HepG2 (cell line): ENCODE results near the gene EXOC1. TPM values are rescaled to one million over a fixed set of nuclear protein-coding genes. Genes with fewer than 3 reads are reported as not detected.

Source experiments
- AGO1 ChIP-seq: fragments of 200-400 bp; formaldehyde crosslinking; IDR thresholded peaks from 2 replicates; pipeline ENCODE4 v1.6.1; 2017; ENCODE audit warnings: mild to moderate bottlenecking, low read depth, low read length, moderate library complexity; ENCODE audit not compliant: poor library complexity, severe bottlenecking
- CBX1 ChIP-seq: IDR thresholded peaks from one replicate; pipeline ENCODE4 v1.6.1; 2016; ENCODE audit warnings: antibody characterized with exemption, low read depth
- FOXK1 ChIP-seq: sonication (generic); formaldehyde crosslinking; IDR thresholded peaks from 2 replicates; pipeline ENCODE4 v1.4.0; 2020; ENCODE audit warnings: low read depth, missing genetic modification reagents, borderline replicate concordance
- GABPB1 ChIP-seq: IDR thresholded peaks from 2 replicates; pipeline ENCODE4 v1.6.1; 2016; ENCODE audit warnings: mild to moderate bottlenecking, missing genetic modification reagents, moderate library complexity, missing compliant biosample characterization
- HNRNPLL ChIP-seq: fragments of 200-400 bp; formaldehyde crosslinking; IDR thresholded peaks from 2 replicates; pipeline ENCODE4 v1.6.1; 2017; ENCODE audit warnings: mild to moderate bottlenecking, low read depth, low read length; ENCODE audit not compliant: poor library complexity, severe bottlenecking
- REL ChIP-seq: sonication (generic); formaldehyde crosslinking; conservative IDR thresholded peaks from 2 replicates; pipeline ENCODE4 v1.8.0; 2022; ENCODE audit warnings: mild to moderate bottlenecking, missing genetic modification reagents, moderate library complexity
- SP1 ChIP-seq, 2 experiments: fragments of 450-650 bp in 1 of 2; sonication (generic) in 1 of 2; formaldehyde crosslinking in 1 of 2; IDR thresholded peaks; 2 replicates each; pipeline versions ENCODE4 v1.4.0 to v1.6.1; 2016 to 2020; ENCODE audit warnings: missing genetic modification reagents in 1 of 2
- SRSF9 ChIP-seq: fragments of 200-400 bp; formaldehyde crosslinking; IDR thresholded peaks from 2 replicates; pipeline ENCODE4 v1.6.1; 2018; ENCODE audit warnings: borderline replicate concordance, mild to moderate bottlenecking, low read depth, low read length; ENCODE audit not compliant: insufficient read depth, poor library complexity, severe bottlenecking
- TAF1 ChIP-seq: sonication (generic); formaldehyde crosslinking; IDR thresholded peaks from 2 replicates; pipeline ENCODE4 v1.4.0; 2020; ENCODE audit warnings: missing genetic modification reagents
- TAF15 ChIP-seq: fragments of 200-400 bp; formaldehyde crosslinking; IDR thresholded peaks from one replicate; pipeline ENCODE4 v1.6.1; 2018; ENCODE audit warnings: mild to moderate bottlenecking, low read depth, low read length; ENCODE audit not compliant: poor library complexity, severe bottlenecking
- ZEB1 ChIP-seq: IDR thresholded peaks from 2 replicates; pipeline ENCODE4 v1.6.1; 2012; ENCODE audit warnings: mild to moderate bottlenecking, low read depth, inconsistent platforms; ENCODE audit not compliant: insufficient replicate concordance
- ZFP36L2 ChIP-seq: sonication (generic); formaldehyde crosslinking; IDR thresholded peaks from 2 replicates; pipeline ENCODE4 v1.4.0; 2020; ENCODE audit warnings: missing genetic modification reagents
- ZNF263 ChIP-seq: sonication (generic); formaldehyde crosslinking; IDR thresholded peaks from 2 replicates; pipeline ENCODE4 v1.4.0; 2020; ENCODE audit warnings: missing genetic modification reagents
- ZNF3 ChIP-seq: IDR thresholded peaks from 2 replicates; pipeline ENCODE4 v1.7.0; 2017; ENCODE audit warnings: inconsistent platforms
- ZNF660 ChIP-seq: sonication (generic); formaldehyde crosslinking; IDR thresholded peaks from 2 replicates; pipeline ENCODE4 v1.5.1; 2020; ENCODE audit warnings: mild to moderate bottlenecking, low read depth, missing genetic modification reagents, borderline replicate concordance
- ZNF674 ChIP-seq: sonication (generic); formaldehyde crosslinking; IDR thresholded peaks from 2 replicates; pipeline ENCODE4 v1.5.0; 2020; ENCODE audit warnings: low read depth, mild to moderate bottlenecking, missing genetic modification reagents
- ZNF678 ChIP-seq: sonication (generic); formaldehyde crosslinking; IDR thresholded peaks from 2 replicates; pipeline ENCODE4 v1.4.0; 2020; ENCODE audit warnings: mild to moderate bottlenecking, missing genetic modification reagents
- ZNF772 ChIP-seq: sonication (generic); formaldehyde crosslinking; IDR thresholded peaks from 2 replicates; pipeline ENCODE4 v1.5.0; 2020; ENCODE audit warnings: mild to moderate bottlenecking, missing genetic modification reagents
- polyA plus RNA-seq, 8 experiments: library from polyadenylated mRNA; depleted of rRNA in 3 of 8; stranded (reverse) in 7 of 8; unstranded in 1 of 8; fragments of >200 nt; fragmentation: Illumina TruSeq in 4 of 8; extraction: Trizol in 4 of 8; gene quantifications; 2 replicates each; pipeline versions ENCODE4 v1.2.1 to v1.2.3, GENCODE V29; 2011 to 2016; ENCODE audit warnings: low read depth in 4 of 8, missing spikeins in 1 of 8, mixed read lengths in 1 of 8; ENCODE audit not compliant: insufficient read depth in 1 of 8
- total RNA-seq, 5 experiments: library from RNA; depleted of rRNA; stranded (reverse); fragments of >200 nt; fragmentation: Illumina TruSeq; extraction: Trizol; gene quantifications; 2 replicates each; pipeline ENCODE4 v1.2.3, GENCODE V29; 2016; ENCODE audit warnings: low read depth in 1 of 5
- TF ChIP-seq, protein P1 (sequence below), 2 experiments: sonication (generic) in 1 of 2; formaldehyde crosslinking in 1 of 2; IDR thresholded peaks; 2 replicates each; pipeline versions ENCODE4 v1.6.1 to v1.9.0; 2014 to 2022; ENCODE audit warnings: antibody characterized with exemption in 1 of 2, borderline replicate concordance in 1 of 2, inconsistent platforms in 1 of 2, low read depth in 1 of 2, missing genetic modification reagents in 1 of 2
- TF ChIP-seq, protein P2 (sequence below): sonication (generic); formaldehyde crosslinking; IDR thresholded peaks from 2 replicates; pipeline ENCODE4 v1.9.0; 2021; ENCODE audit warnings: missing genetic modification reagents, borderline replicate concordance

EXOC1 gene
- total and polyA plus RNA-seq, 2 of the 13 experiments (the other 11 are each of a cell fraction or from before 2014, with no cell fraction given): 9.1 to 18.4 TPM

DNA sequence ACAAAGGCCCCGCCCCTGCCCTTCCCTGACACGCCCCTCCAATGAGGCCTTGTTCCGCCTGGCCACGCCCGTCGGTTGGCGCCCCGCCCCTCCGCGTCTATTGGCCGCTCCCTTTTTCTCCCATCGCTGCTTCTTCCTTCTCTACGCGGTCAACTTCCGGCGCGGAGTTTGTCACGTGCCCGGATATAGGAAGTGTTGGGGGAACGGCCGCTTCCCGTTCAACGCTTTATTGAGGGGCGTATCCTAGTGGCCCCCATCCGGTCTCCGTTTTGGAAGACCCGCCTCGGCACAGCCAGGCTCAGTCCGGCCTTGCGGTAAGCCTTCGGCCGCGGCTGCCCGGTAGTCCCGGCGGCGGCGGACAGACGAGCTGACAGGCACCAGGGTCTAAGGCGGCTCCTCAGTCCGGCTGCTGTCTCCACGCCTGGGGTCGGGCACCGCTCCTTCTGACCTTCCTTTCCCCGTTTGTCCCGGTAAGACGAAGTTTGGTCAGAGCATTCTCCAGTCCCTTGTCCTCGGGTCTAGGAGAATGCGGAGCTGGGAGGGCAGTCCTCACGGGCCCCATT lies at the start of gene EXOC1 (continued):
- TF ChIP-seq ZNF263 (CRISPR knock-in tag): peak; percentile 38; the same call in 1 of the 2 replicates
- no peak for TF ChIP-seq REL (CRISPR knock-in tag)
- TF ChIP-seq ZNF3 (CRISPR knock-in tag): no peak
- TF ChIP-seq TAF1 (CRISPR knock-in tag): peak; percentile 78
- peak; percentile 98 for TF ChIP-seq GABPB1 (CRISPR knock-in tag)
- no peak for TF ChIP-seq ZFP36L2
- TF ChIP-seq, protein P1, sequence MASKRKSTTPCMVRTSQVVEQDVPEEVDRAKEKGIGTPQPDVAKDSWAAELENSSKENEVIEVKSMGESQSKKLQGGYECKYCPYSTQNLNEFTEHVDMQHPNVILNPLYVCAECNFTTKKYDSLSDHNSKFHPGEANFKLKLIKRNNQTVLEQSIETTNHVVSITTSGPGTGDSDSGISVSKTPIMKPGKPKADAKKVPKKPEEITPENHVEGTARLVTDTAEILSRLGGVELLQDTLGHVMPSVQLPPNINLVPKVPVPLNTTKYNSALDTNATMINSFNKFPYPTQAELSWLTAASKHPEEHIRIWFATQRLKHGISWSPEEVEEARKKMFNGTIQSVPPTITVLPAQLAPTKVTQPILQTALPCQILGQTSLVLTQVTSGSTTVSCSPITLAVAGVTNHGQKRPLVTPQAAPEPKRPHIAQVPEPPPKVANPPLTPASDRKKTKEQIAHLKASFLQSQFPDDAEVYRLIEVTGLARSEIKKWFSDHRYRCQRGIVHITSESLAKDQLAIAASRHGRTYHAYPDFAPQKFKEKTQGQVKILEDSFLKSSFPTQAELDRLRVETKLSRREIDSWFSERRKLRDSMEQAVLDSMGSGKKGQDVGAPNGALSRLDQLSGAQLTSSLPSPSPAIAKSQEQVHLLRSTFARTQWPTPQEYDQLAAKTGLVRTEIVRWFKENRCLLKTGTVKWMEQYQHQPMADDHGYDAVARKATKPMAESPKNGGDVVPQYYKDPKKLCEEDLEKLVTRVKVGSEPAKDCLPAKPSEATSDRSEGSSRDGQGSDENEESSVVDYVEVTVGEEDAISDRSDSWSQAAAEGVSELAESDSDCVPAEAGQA (IDR thresholded peaks at IDR 0.05; ENCODE audit: low read depth): peak; percentile 36; the same call in 1 of the 2 replicates
- TF ChIP-seq, protein P1 (CRISPR knock-in tag; IDR thresholded peaks at IDR 0.05; ENCODE audit: borderline replicate concordance): no peak
- TF ChIP-seq FOXK1 (CRISPR knock-in tag): peak; percentile 77; the same call in 1 of the 2 replicates
- no peak for TF ChIP-seq AGO1
- TF ChIP-seq ZNF660 (CRISPR knock-in tag): no peak
- TF ChIP-seq, protein P2, sequence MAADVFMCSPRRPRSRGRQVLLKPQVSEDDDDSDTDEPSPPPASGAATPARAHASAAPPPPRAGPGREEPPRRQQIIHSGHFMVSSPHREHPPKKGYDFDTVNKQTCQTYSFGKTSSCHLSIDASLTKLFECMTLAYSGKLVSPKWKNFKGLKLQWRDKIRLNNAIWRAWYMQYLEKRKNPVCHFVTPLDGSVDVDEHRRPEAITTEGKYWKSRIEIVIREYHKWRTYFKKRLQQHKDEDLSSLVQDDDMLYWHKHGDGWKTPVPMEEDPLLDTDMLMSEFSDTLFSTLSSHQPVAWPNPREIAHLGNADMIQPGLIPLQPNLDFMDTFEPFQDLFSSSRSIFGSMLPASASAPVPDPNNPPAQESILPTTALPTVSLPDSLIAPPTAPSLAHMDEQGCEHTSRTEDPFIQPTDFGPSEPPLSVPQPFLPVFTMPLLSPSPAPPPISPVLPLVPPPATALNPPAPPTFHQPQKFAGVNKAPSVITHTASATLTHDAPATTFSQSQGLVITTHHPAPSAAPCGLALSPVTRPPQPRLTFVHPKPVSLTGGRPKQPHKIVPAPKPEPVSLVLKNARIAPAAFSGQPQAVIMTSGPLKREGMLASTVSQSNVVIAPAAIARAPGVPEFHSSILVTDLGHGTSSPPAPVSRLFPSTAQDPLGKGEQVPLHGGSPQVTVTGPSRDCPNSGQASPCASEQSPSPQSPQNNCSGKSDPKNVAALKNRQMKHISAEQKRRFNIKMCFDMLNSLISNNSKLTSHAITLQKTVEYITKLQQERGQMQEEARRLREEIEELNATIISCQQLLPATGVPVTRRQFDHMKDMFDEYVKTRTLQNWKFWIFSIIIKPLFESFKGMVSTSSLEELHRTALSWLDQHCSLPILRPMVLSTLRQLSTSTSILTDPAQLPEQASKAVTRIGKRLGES (CRISPR knock-in tag): peak; percentile 44; the same call in 1 of the 2 replicates
- TF ChIP-seq ZNF678 (CRISPR knock-in tag): no peak
- no peak for TF ChIP-seq ZEB1
- TF ChIP-seq SP1 (IDR thresholded peaks at IDR 0.05): no peak
- peak; percentile 62 for TF ChIP-seq SP1 (CRISPR knock-in tag; IDR thresholded peaks at IDR 0.05)
- no peak for TF ChIP-seq TAF15
- TF ChIP-seq CBX1: peak; percentile 78
- no peak for TF ChIP-seq ZNF772 (CRISPR knock-in tag)
- no peak for TF ChIP-seq ZNF674
- no peak for TF ChIP-seq SRSF9
- peak; percentile 45 for TF ChIP-seq HNRNPLL
